Body of pancreas (tissue), 4 donors: Measurements from ENCODE around the gene VPS26C.

Source experiments
- POLR2A ChIP-seq, 3 donors: fragments of 450-650 bp; IDR thresholded peaks; one replicate each; pipeline ENCODE4 v1.6.1; 2016; ENCODE audit warnings: antibody characterized with exemption in 3 of 3, mild to moderate bottlenecking in 2 of 3
- TF ChIP-seq, protein P1 (sequence below), 7 experiments: fragments of 450-650 bp in 4 of 7; fragments of 200-600 bp in 3 of 7; sonication (generic) in 3 of 7; IDR thresholded peaks; one replicate each; pipeline ENCODE4 v1.5.1; 2016 to 2019; ENCODE audit warnings: antibody characterized with exemption in 7 of 7

DNA sequence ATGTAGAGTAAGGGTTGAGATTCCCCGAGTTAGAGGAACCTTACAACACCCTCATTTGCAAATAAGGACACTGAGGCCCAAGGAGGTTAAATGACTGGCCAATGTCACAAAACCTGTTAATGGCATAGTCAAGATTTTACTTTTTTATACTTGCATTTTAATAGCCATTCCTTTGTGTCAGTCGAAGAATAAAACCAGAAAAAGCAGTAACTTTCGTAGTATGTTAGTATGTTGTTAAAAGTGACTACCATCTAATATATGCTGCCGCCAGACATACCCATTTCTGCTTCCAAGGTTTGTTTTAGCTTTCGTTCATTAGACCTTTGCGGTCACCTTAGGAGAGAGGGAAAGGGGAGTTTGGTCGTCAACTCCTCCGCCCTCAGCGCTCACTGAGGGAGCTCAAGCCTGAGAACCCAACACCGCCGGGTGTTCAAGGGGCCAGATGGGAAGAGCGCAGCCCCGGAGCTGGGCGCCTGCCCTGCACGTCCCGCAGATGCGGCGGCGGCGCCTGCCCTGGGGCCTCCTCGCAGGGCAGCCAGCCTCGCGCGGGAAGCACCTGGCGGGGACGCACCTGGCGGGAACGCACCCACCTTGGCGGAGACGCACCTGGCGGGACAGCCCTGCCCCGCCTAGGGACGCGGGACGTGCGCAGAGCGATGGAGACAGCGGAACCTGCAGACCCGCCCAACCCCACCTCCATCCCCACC, 466 bp downstream of the VPS26C start:
- TF ChIP-seq, protein P1, sequence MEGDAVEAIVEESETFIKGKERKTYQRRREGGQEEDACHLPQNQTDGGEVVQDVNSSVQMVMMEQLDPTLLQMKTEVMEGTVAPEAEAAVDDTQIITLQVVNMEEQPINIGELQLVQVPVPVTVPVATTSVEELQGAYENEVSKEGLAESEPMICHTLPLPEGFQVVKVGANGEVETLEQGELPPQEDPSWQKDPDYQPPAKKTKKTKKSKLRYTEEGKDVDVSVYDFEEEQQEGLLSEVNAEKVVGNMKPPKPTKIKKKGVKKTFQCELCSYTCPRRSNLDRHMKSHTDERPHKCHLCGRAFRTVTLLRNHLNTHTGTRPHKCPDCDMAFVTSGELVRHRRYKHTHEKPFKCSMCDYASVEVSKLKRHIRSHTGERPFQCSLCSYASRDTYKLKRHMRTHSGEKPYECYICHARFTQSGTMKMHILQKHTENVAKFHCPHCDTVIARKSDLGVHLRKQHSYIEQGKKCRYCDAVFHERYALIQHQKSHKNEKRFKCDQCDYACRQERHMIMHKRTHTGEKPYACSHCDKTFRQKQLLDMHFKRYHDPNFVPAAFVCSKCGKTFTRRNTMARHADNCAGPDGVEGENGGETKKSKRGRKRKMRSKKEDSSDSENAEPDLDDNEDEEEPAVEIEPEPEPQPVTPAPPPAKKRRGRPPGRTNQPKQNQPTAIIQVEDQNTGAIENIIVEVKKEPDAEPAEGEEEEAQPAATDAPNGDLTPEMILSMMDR (IDR thresholded peaks at IDR 0.05), result no peak
- no peak for TF ChIP-seq POLR2A (IDR thresholded peaks at IDR 0.05)
